ENCODE measurements around the gene PALB2. TPM values are rescaled to one million over a fixed set of nuclear protein-coding genes. Genes with fewer than 3 reads are reported as not detected.
A peak's percentile ranks its signal among the peaks of the same experiment; 100 is the strongest.

The PALB2 gene
- total and polyA plus RNA-seq, 9 of the 15 experiments (the other 6 are each of a cell fraction or from before 2014, with no cell fraction given): 7.0 to 25.8 (median 15.2) TPM

- TF ChIP-seq RREB1 (CRISPR knock-in tag; IDR thresholded peaks at IDR 0.05) (no peak), ERF (CRISPR knock-in tag; IDR thresholded peaks at IDR 0.05) (no peak), ZNF184 (CRISPR knock-in tag; IDR thresholded peaks at IDR 0.05) (no peak), ZC3H4 (CRISPR knock-in tag; IDR thresholded peaks at IDR 0.05; ENCODE audit: borderline replicate concordance) (0 out of 2 replicates have a peak, but pooled peaks have one; percentile 72), NFATC3 (IDR thresholded peaks at IDR 0.05) (no peak), CSDE1 (IDR thresholded peaks at IDR 0.05) (no peak), ZNF12 (CRISPR knock-in tag; IDR thresholded peaks at IDR 0.05) (no peak), SETDB1 (IDR thresholded peaks at IDR 0.05; ENCODE audit: low read length) (no peak), ZNF3 (CRISPR knock-in tag; IDR thresholded peaks at IDR 0.05) (no peak), KDM4B (IDR thresholded peaks at IDR 0.05; ENCODE audit: borderline replicate concordance in 2 of 2, low read depth in 1 of 2) (no peak), MYC (IDR thresholded peaks at IDR 0.05; ENCODE audit: low read depth, low read length) (peak; percentile 99), MYC (CRISPR knock-in tag; IDR thresholded peaks at IDR 0.05; ENCODE audit: borderline replicate concordance, low read depth) (peak; percentile 69; the same call in 1 of the 2 replicates), ZNF41 (CRISPR knock-in tag; conservative IDR thresholded peaks at IDR 0.05) (no peak), ZBTB7A (IDR thresholded peaks at IDR 0.05; ENCODE audit: borderline replicate concordance, control insufficient read depth, low read depth, low read length) (peak; percentile 9; the same call in 1 of the 2 replicates), HNRNPLL (IDR thresholded peaks at IDR 0.05; ENCODE audit: low read depth, low read length, poor library complexity, severe bottlenecking) (peak; percentile 95), BCOR (IDR thresholded peaks at IDR 0.05) (peak; percentile 74; the same call in 1 of the 2 replicates), ZNF717 (CRISPR knock-in tag; IDR thresholded peaks at IDR 0.05) (no peak), KLF1 (tag; IDR thresholded peaks at IDR 0.05) (peak; percentile 50; the same call in 1 of the 2 replicates)
These were observed 37.5 kb upstream of the PALB2 start, which contains the start of gene PLK1 (continued) for GRCh38 chr16:23678430-23679273.

All from K562 (cell line).